HL-60 (cell line): ENCODE results near the gene DIPK2A.

Source experiments
- DNase-seq, 2 experiments: peaks; one replicate each; pipeline ENCODE4 v3.0.0-alpha.2; 2010 to 2020; ENCODE audit warnings: low read depth in 1 of 2, low spot score in 1 of 2
- H3K27ac ChIP-seq: fragments of 250-450 bp; sonication (Bioruptor Pico); replicated peaks from 2 replicates; pipeline ENCODE4 v1.5.1; 2020; ENCODE audit warnings: mild to moderate bottlenecking, moderate library complexity
- H3K27me3 ChIP-seq: fragments of 250-450 bp; sonication (Bioruptor Pico); 2 replicates; pipeline ENCODE4 v1.5.1; 2021; ENCODE audit warnings: mild to moderate bottlenecking, moderate library complexity; ENCODE audit not compliant: insufficient read depth, poor library complexity, severe bottlenecking
- H3K4me3 ChIP-seq: replicated peaks from 2 replicates; pipeline ENCODE4 v1.5.1; 2011; ENCODE audit warnings: mild to moderate bottlenecking, control low read depth, low read length; ENCODE audit not compliant: insufficient read depth
- GABPA ChIP-seq: IDR thresholded peaks from 2 replicates; pipeline ENCODE4 v1.6.1; 2012; ENCODE audit warnings: low read depth
- POLR2AphosphoS5 ChIP-seq: IDR thresholded peaks from 2 replicates; pipeline ENCODE4 v1.6.1; 2012; ENCODE audit warnings: low read depth
- SPI1 ChIP-seq: IDR thresholded peaks from 2 replicates; pipeline ENCODE4 v1.6.1; 2012; ENCODE audit warnings: low read depth, mild to moderate bottlenecking, borderline replicate concordance
- TF ChIP-seq, protein P1 (sequence below): IDR thresholded peaks from one replicate; pipeline ENCODE4 v1.5.1; 2011; ENCODE audit warnings: low read length, control low read depth, inconsistent platforms; ENCODE audit not compliant: insufficient read depth
- TF ChIP-seq, protein P2 (sequence below): IDR thresholded peaks from 2 replicates; pipeline ENCODE4 v1.6.1; 2012; ENCODE audit warnings: low read depth; ENCODE audit not compliant: insufficient replicate concordance

The DIPK2A gene

DNA sequence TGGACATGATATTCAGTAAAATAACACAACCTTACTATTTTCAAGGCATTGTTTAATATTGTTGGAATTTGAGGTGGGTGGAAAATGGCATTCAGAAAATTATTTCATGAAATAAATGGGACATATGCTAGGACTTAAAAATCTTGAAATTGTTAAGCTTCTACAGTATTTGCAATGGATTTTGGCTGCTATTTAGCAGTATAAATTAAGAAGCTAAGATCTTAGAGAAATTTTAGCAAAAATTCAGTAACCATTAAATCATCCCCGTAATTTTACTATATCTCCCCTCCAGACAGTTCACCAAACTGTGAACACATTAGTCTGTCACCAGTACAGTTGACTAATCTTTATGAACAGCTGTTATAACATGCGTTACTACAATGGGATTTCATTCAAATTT is 8.2 kb downstream of the DIPK2A start:
- no peaks in the 10 kb centered on the region for H3K27me3 ChIP-seq
- no peak overlapping the region for H3K27ac ChIP-seq
- TF ChIP-seq POLR2AphosphoS5 (no peak), GABPA (no peak)
- no peak for DNase-seq
- H3K4me3 ChIP-seq: no peak overlapping the region

DNA sequence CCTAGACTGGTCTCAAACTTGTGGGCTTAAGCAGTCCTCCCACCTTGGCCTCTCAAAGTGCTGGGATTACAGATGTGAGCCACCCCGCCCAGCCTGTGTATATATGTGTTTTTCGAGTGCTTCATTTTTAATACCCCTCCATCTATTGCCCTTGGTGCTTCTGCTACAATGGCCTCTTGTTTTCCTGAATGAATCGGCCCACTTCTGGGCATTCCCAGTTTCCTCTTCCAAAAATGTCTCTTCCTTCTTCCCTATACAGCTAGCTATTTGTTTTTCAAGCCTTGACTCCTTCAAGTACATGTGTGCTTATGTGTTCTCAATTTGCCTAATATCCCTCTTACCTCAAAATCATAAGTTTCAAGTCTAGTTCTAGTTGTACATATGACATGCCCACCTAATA is 16.7 kb downstream of the DIPK2A start:
- H3K4me3 ChIP-seq: no peak overlapping the region
- DNase-seq: no peak
- no peak overlapping the region for H3K27ac ChIP-seq
- TF ChIP-seq, protein P1, sequence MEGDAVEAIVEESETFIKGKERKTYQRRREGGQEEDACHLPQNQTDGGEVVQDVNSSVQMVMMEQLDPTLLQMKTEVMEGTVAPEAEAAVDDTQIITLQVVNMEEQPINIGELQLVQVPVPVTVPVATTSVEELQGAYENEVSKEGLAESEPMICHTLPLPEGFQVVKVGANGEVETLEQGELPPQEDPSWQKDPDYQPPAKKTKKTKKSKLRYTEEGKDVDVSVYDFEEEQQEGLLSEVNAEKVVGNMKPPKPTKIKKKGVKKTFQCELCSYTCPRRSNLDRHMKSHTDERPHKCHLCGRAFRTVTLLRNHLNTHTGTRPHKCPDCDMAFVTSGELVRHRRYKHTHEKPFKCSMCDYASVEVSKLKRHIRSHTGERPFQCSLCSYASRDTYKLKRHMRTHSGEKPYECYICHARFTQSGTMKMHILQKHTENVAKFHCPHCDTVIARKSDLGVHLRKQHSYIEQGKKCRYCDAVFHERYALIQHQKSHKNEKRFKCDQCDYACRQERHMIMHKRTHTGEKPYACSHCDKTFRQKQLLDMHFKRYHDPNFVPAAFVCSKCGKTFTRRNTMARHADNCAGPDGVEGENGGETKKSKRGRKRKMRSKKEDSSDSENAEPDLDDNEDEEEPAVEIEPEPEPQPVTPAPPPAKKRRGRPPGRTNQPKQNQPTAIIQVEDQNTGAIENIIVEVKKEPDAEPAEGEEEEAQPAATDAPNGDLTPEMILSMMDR: no peak
- TF ChIP-seq POLR2AphosphoS5 (no peak), SPI1 (no peak), GABPA (no peak)
- TF ChIP-seq, protein P2, sequence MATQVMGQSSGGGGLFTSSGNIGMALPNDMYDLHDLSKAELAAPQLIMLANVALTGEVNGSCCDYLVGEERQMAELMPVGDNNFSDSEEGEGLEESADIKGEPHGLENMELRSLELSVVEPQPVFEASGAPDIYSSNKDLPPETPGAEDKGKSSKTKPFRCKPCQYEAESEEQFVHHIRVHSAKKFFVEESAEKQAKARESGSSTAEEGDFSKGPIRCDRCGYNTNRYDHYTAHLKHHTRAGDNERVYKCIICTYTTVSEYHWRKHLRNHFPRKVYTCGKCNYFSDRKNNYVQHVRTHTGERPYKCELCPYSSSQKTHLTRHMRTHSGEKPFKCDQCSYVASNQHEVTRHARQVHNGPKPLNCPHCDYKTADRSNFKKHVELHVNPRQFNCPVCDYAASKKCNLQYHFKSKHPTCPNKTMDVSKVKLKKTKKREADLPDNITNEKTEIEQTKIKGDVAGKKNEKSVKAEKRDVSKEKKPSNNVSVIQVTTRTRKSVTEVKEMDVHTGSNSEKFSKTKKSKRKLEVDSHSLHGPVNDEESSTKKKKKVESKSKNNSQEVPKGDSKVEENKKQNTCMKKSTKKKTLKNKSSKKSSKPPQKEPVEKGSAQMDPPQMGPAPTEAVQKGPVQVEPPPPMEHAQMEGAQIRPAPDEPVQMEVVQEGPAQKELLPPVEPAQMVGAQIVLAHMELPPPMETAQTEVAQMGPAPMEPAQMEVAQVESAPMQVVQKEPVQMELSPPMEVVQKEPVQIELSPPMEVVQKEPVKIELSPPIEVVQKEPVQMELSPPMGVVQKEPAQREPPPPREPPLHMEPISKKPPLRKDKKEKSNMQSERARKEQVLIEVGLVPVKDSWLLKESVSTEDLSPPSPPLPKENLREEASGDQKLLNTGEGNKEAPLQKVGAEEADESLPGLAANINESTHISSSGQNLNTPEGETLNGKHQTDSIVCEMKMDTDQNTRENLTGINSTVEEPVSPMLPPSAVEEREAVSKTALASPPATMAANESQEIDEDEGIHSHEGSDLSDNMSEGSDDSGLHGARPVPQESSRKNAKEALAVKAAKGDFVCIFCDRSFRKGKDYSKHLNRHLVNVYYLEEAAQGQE: no peak
- no peaks in the 10 kb centered on the region for H3K27me3 ChIP-seq

DNA sequence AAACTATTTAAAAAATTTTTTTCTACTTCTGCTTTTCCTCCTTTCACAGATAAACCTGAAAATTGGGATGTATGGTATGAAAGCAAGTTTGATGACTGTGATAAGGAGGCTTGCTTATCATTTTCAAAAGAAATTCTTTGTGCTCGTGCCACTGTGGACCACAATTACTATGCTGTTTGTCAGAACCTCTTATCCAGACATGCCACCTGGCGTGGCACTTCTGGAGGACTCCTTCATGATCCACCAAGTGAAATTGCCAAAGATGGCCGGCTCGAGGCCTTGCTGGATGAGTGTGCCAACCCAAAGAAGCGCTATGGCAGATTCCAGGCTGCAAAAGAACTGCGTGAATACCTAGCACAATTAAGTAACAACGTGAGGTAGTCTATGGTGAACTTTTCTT is 17.8 kb downstream of the DIPK2A start:
- no peak for DNase-seq
- no peak overlapping the region for H3K27ac ChIP-seq
- TF ChIP-seq GABPA (no peak), SPI1 (no peak), POLR2AphosphoS5 (no peak)
- TF ChIP-seq, protein P2: no peak
- TF ChIP-seq, protein P1: no peak
- H3K27me3 ChIP-seq: no peaks in the 10 kb centered on the region
- H3K4me3 ChIP-seq: no peak overlapping the region

DNA sequence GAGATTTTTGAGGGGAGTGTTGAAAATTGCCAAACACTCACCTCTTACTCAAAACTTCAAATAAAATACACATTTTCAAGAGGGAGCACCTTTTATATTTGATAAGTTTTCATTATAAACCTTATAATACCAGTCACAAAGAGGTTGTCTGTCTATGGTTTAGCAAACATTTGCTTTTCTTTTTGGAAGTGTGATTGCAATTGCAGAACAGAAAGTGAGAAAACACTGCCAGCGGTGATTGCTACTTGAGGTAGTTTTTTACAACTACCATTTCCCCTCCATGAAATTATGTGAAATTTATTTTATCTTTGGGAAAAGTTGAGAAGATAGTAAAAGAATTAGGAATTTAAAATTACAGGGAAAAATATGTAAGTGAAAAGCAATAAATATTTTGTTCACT is 20.1 kb downstream of the DIPK2A start:
- no peak overlapping the region for H3K27ac ChIP-seq

More for the DNA sequence above, 20.1 kb downstream of the DIPK2A start:
- no peak overlapping the region for H3K4me3 ChIP-seq
- no peaks in the 10 kb centered on the region for H3K27me3 ChIP-seq
- no peak for DNase-seq
- no peak for TF ChIP-seq GABPA
- no peak for TF ChIP-seq POLR2AphosphoS5
- TF ChIP-seq, protein P1: no peak
- TF ChIP-seq, protein P2: no peak
- TF ChIP-seq SPI1: no peak
